Suprapubic skin (tissue), 3 donors: ENCODE results near the gene KLK1.

Experiments
- CTCF ChIP-seq, 2 donors: fragments of 200-600 bp in 1 of 2; fragments of 450-650 bp in 1 of 2; sonication (generic) in 1 of 2; IDR thresholded peaks; one replicate each; pipeline ENCODE4 v1.5.1; 2016 to 2019; ENCODE audit warnings: antibody characterized with exemption in 2 of 2, mild to moderate bottlenecking in 1 of 2, moderate library complexity in 1 of 2
- EP300 ChIP-seq: sonication (generic); formaldehyde crosslinking; IDR thresholded peaks from one replicate; pipeline ENCODE4 v1.6.1; 2017; ENCODE audit warnings: antibody characterized with exemption
- POLR2A ChIP-seq, 2 donors: fragments of 450-650 bp; IDR thresholded peaks; one replicate each; pipeline ENCODE4 v1.6.1; 2017; ENCODE audit warnings: antibody characterized with exemption in 2 of 2, mild to moderate bottlenecking in 2 of 2, moderate library complexity in 2 of 2

GRCh38 chr19:50843701-50844221 is 20.2 kb upstream of the KLK1 start:
- TF ChIP-seq CTCF (IDR thresholded peaks at IDR 0.05): no peak
- TF ChIP-seq EP300: no peak
- TF ChIP-seq POLR2A (IDR thresholded peaks at IDR 0.05): no peak
